ENCODE measurements around the gene LRRC18. TPM values are rescaled to one million over a fixed set of nuclear protein-coding genes. Genes with fewer than 3 reads are reported as not detected.

The LRRC18 gene
- not detected in 2 replicates for polyA plus RNA-seq (2011; rRNA removed)
- polyA minus RNA-seq (2011; rRNA and poly(A)+ RNA removed), result not detected in 2 replicates

DNA sequence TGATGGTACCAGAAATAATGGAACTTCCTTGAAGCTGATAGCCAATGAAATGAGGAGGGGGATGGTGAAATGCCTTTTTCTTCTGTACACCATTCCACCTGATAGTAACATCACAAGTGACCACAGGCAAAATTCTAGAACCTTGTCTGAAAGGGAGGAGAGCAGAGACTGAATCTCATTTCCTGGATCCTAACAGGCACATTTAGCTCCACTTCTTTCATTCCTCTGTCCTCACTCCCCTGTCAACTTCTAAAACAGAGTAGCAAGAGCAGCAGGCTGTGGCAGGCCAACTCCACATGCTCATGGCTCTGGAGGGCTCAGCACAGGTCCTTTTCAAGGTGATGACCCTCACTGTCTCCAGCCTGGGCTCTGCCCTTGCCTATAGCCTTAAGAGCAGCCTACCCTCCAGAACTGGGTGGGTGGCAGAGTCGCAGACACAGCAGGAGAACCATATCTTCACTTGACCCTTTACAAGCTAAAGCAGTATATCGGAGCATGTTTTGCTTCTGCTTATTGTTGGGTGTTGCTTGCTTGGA lies at the start of gene LRRC18:
TSS of gene LRRC18 (minus strand) at position 51 of the 536 bp plus-strand sequence. CDS start 25,685 bp downstream, outside the sequence.
- no peak for DNase-seq (ENCODE audit: low read depth, low spot score)
- Histone ChIP-seq H3K27ac (ENCODE audit: low read depth, low read length) (no peak within 1 kb of the TSS), H3K27me3 (ENCODE audit: control insufficient read depth, insufficient read depth, low read length) (peaks cover 7% of the 10 kb centered on the region), H3K9me3 (ENCODE audit: control insufficient read depth, insufficient read depth, low read length) (no peaks in the 10 kb centered on the region), H3K4me3 (ENCODE audit: low read depth, low read length) (no peak within 1 kb of the TSS)
- ChIA-PET POLR2A (no interaction called here), CTCF (no interaction called here)
- no peak for TF ChIP-seq CTCF (IDR thresholded peaks at IDR 0.05; ENCODE audit: low read depth, low read length)

DNA sequence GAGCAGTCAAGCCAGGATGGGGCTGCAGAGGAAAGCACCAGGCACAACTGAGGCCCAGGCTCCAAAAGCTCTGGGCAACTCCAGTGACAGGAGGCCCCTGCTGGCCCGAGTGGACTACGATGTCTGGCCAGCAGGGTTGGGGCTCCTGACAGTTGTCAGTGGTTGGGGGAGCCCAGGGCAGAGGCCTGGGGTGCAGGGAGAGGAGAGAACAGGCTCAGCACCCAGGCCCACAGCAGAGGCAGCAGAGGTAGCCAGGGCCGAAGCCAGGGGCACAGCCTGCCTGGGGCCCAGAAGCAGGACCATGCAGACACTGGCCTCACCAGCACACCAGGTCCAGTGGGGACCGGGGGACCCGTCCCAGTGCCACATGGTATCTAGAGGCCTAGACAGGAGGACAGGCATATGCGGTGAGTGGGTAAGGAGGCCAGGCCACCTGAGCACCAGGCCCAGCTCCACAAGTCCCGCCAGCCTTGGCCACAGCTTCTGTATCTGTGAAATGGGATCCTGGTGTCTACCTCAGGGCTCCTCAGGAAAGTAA lies 46.0 kb upstream of the LRRC18 start:
- TF ChIP-seq CTCF (IDR thresholded peaks at IDR 0.05; ENCODE audit: low read depth, low read length), result no peak
- ChIA-PET POLR2A (no interaction called here), CTCF (no interaction called here)
- DNase-seq (ENCODE audit: low read depth, low spot score), result no peak
- no peaks in the 10 kb centered on the region for H3K9me3 ChIP-seq (ENCODE audit: control insufficient read depth, insufficient read depth, low read length)
- no peak overlapping the region for H3K27ac ChIP-seq (ENCODE audit: low read depth, low read length)
- no peak overlapping the region for H3K4me3 ChIP-seq (ENCODE audit: low read depth, low read length)
- peaks cover 16% of the 10 kb centered on the region for H3K27me3 ChIP-seq (ENCODE audit: control insufficient read depth, insufficient read depth, low read length)

DNA sequence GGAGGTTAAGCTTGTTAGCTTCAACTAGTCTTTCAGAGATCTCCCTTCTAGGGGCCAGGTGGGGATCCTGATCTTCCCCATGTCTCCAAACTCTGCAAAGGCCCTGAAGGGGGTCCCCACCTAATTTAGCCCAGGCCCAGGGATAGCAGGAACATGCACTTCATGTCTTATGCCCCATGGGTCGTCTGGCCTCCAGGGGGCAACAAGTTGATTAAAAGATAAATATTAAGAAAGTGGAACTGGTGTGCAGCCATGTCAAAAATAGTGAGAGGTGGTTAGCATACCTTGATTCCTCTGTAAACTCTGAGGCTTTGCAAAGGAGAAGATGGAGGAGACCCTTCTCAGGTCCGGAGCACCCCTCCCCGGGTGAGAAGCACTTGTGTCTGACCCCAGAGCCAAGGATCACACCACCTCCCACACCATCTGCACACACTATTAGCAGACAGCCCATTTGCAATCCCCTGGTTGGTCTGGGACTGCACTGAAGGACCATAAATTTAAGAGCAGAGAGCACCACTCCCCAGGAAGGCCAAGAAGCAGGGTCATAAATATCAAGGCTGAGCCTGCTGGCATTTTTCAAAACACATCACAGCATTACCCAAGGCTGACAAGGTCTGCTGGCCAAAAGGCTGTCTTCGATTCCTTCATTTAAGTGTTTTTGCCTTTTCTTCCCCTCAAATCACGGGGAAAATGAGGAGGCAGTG lies 44.2 kb upstream of the LRRC18 start:
- ChIA-PET POLR2A (no interaction called here), CTCF (interaction anchor here (1.3 kb wide), 1 partner anchor 180 kb away, joined by 4 read pairs; no protein-coding TSS in a partner anchor)
- Histone ChIP-seq H3K27ac (ENCODE audit: low read depth, low read length) (no peak overlapping the region), H3K9me3 (ENCODE audit: control insufficient read depth, insufficient read depth, low read length) (no peaks in the 10 kb centered on the region), H3K4me3 (ENCODE audit: low read depth, low read length) (no peak overlapping the region), H3K27me3 (ENCODE audit: control insufficient read depth, insufficient read depth, low read length) (peaks cover 20% of the 10 kb centered on the region)
- no peak for TF ChIP-seq CTCF (IDR thresholded peaks at IDR 0.05; ENCODE audit: low read depth, low read length)
- no peak for DNase-seq (ENCODE audit: low read depth, low spot score)

DNA sequence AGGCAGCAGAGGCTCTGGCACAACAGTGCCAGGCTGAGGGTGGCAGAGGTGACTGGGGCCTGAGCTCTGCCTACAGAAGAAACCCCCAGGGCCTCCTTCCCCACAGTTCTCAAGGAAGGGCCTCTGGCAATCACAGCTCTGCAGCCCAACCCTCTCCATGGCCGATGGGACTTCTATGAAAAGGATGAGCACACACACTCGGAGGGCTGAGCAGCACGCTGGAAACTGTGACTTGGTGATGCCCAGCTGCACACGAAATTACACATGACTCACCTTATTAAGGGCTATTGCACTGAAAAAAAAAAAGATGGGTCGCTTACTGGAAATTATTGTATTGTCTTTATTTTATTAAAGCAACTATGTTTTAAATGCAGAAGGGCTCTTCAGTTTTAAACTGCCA lies 42.9 kb upstream of the LRRC18 start:
- ChIA-PET CTCF (interaction anchor here (1.0 to 2.9 kb wide), 3 partner anchors 179 to 182 kb away, joined by 3 to 9 read pairs (median 4); no protein-coding TSS in a partner anchor), POLR2A (no interaction called here)
- Histone ChIP-seq H3K4me3 (ENCODE audit: low read depth, low read length) (no peak overlapping the region), H3K27ac (ENCODE audit: low read depth, low read length) (no peak overlapping the region), H3K27me3 (ENCODE audit: control insufficient read depth, insufficient read depth, low read length) (peaks cover 16% of the 10 kb centered on the region), H3K9me3 (ENCODE audit: control insufficient read depth, insufficient read depth, low read length) (no peaks in the 10 kb centered on the region)
- no peak for TF ChIP-seq CTCF (IDR thresholded peaks at IDR 0.05; ENCODE audit: low read depth, low read length)
- no peak for DNase-seq (ENCODE audit: low read depth, low spot score)
